Natural killer cell (primary cell): ENCODE results near the gene TRIM72. TPM values are rescaled to one million over a fixed set of nuclear protein-coding genes. Genes with fewer than 3 reads are reported as not detected.

Experiments
- ATAC-seq, 3 donors: fragments of 150-1000 bp in 2 of 3; fragments of 200-7000 bp in 1 of 3; cut with Tn5 transposase; 1 replicate in 1 of 3; 2 replicates in 2 of 3; pipeline ENCODE4 v1.10.0; 2021; ENCODE audit warnings: mild to moderate bottlenecking in 2 of 3, moderate library complexity in 2 of 3
- DNase-seq, 2 donors: peaks; one replicate each; pipeline versions ENCODE4 v3.0.0 to v3.0.0-alpha.2; 2013 to 2021; ENCODE audit warnings: mixed read lengths in 1 of 2
- H3K27ac ChIP-seq: one replicate; pipeline ENCODE4 v1.5.1; 2013; ENCODE audit warnings: mild to moderate bottlenecking, low read length
- H3K27me3 ChIP-seq: one replicate; pipeline ENCODE4 v1.6.1; 2013; ENCODE audit warnings: low read length; ENCODE audit not compliant: control insufficient read depth, insufficient read depth
- H3K36me3 ChIP-seq: one replicate; pipeline ENCODE4 v1.6.1; 2013; ENCODE audit warnings: low read length; ENCODE audit not compliant: control insufficient read depth, insufficient read depth
- H3K4me1 ChIP-seq: one replicate; pipeline ENCODE4 v1.6.1; 2013; ENCODE audit warnings: low read length; ENCODE audit not compliant: control insufficient read depth, insufficient read depth
- H3K4me3 ChIP-seq: one replicate; pipeline ENCODE4 v1.5.1; 2013; ENCODE audit warnings: low read length
- H3K9me3 ChIP-seq: one replicate; pipeline ENCODE4 v1.6.1; 2013; ENCODE audit warnings: low read length; ENCODE audit not compliant: control insufficient read depth, insufficient read depth
- H3K27ac Mint-ChIP-seq, 2 donors: one replicate each; pipeline ENCODE4 v1.8.0; 2022; ENCODE audit warnings: mild to moderate bottlenecking in 2 of 2, mixed read lengths in 2 of 2, moderate library complexity in 1 of 2
- H3K27me3 Mint-ChIP-seq, 2 donors: one replicate each; pipeline ENCODE4 v1.8.0; 2022; ENCODE audit warnings: low read depth in 2 of 2, mixed read lengths in 2 of 2
- H3K36me3 Mint-ChIP-seq: one replicate; pipeline ENCODE4 v1.8.0; 2022; ENCODE audit warnings: mixed read lengths
- H3K4me1 Mint-ChIP-seq, 2 donors: one replicate each; pipeline ENCODE4 v1.8.0; 2022; ENCODE audit warnings: mixed read lengths in 2 of 2
- H3K4me3 Mint-ChIP-seq: one replicate; pipeline ENCODE4 v1.8.0; 2022; ENCODE audit warnings: mild to moderate bottlenecking, moderate library complexity, mixed read lengths
- H3K9me3 Mint-ChIP-seq, 2 donors: one replicate each; pipeline ENCODE4 v1.8.0; 2022; ENCODE audit warnings: mixed read lengths in 2 of 2
- WGBS: methylation state at CpG from one replicate; pipeline ENCODE4 v1.1.7; 2013; ENCODE audit warnings: missing lambda C conversion rate; ENCODE audit not compliant: insufficient coverage; 5-methylcytosine and 5-hydroxymethylcytosine counted together
- intact Hi-C: fragments of 100-400 bp; cut with micrococcal nuclease; formaldehyde crosslinking; loops from one replicate; pipeline ENCODE4 v1.14.2; 2022
- total RNA-seq, 4 donors: library from RNA; stranded (reverse); fragments of 120-200 nt in 1 of 4; gene quantifications; one replicate each; pipeline versions ENCODE4 v1.2.3 to v1.2.4, GENCODE V29; 2013 to 2022
- TF ChIP-seq, protein P1 (sequence below): fragments of 200-600 bp; IDR thresholded peaks from one replicate; pipeline ENCODE4 v1.8.0; 2022; ENCODE audit warnings: antibody characterized with exemption

Gene TRIM72
- total RNA-seq, 3 donors from 2014 or later (not counting 1 experiment from before 2014, with no cell fraction given) = 0.05 to 0.07 TPM; not detected in 1

- Mint-ChIP-seq H3K36me3 (peaks cover 65% of the 10 kb centered on the region), H3K27me3 (no peaks in the 10 kb centered on the region), H3K9me3 (no peaks in the 10 kb centered on the region), H3K4me3 (peak overlapping the region; percentile 91), H3K4me1 (peaks cover 96 to 99% of the 10 kb centered on the region in 2 donors), H3K27ac (peak overlapping the region; percentile 80 to 94)
- Histone ChIP-seq H3K36me3 (peaks cover 98% of the 10 kb centered on the region), H3K27me3 (no peaks in the 10 kb centered on the region), H3K4me3 (no peak overlapping the region), H3K9me3 (no peaks in the 10 kb centered on the region), H3K4me1 (peaks cover 63% of the 10 kb centered on the region), H3K27ac (peak overlapping the region; percentile 48)
- ATAC-seq = no peak
- intact Hi-C loops = loop anchor here (5.0 to 10.0 kb wide), 3 partner anchors 72 to 528 kb away; partner anchors contain the start of gene KAT8
- WGBS = 88% methylated on average over 10 of the region's 10 CpGs
- peak in 1 of 2 donors; percentile 30 for DNase-seq
- TF ChIP-seq, protein P1, sequence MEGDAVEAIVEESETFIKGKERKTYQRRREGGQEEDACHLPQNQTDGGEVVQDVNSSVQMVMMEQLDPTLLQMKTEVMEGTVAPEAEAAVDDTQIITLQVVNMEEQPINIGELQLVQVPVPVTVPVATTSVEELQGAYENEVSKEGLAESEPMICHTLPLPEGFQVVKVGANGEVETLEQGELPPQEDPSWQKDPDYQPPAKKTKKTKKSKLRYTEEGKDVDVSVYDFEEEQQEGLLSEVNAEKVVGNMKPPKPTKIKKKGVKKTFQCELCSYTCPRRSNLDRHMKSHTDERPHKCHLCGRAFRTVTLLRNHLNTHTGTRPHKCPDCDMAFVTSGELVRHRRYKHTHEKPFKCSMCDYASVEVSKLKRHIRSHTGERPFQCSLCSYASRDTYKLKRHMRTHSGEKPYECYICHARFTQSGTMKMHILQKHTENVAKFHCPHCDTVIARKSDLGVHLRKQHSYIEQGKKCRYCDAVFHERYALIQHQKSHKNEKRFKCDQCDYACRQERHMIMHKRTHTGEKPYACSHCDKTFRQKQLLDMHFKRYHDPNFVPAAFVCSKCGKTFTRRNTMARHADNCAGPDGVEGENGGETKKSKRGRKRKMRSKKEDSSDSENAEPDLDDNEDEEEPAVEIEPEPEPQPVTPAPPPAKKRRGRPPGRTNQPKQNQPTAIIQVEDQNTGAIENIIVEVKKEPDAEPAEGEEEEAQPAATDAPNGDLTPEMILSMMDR = no peak
These were observed 26.8 kb upstream of the TRIM72 start for GRCh38 chr16:31186930-31187807.

DNA sequence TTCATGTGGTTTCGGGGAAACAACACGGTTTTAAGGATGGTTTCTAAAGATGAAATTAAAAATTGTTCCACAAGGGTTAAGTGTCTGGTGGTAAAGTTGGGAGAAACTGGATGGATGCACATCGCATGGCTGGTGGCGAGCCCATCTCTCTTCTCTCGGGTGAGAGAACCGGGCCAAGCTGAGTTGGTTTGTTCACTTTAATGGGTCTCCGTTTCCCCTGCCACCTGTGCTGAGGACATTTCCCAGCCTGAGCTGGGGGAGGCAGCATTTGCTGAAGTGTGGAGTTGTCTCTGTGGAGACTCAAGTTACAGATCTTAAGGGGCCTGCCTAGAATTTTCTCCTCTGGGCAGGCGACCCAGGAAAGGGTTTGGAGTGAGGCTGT lies 26.1 kb upstream of the TRIM72 start:
- H3K9me3 Mint-ChIP-seq = no peaks in the 10 kb centered on the region
- peak overlapping the region; percentile 91 for H3K4me3 Mint-ChIP-seq
- Histone ChIP-seq H3K27me3 (no peaks in the 10 kb centered on the region), H3K27ac (peak overlapping the region; percentile 48), H3K4me1 (peaks cover 57% of the 10 kb centered on the region), H3K36me3 (peaks cover 98% of the 10 kb centered on the region), H3K9me3 (no peaks in the 10 kb centered on the region), H3K4me3 (no peak overlapping the region)
- peaks cover 90 to 93% of the 10 kb centered on the region in 2 donors for H3K4me1 Mint-ChIP-seq
- DNase-seq (peak in 1 of 2 donors; percentile 21), ATAC-seq (no peak)
- intact Hi-C loops = loop anchor here (2.0 to 10.0 kb wide), 5 partner anchors 15 to 527 kb away; partner anchors contain the start of genes KAT8 and PYCARD
- H3K36me3 Mint-ChIP-seq = peaks cover 65% of the 10 kb centered on the region
- no peaks in the 10 kb centered on the region for H3K27me3 Mint-ChIP-seq
- peak overlapping the region; percentile 80 to 94 for H3K27ac Mint-ChIP-seq
- 86% methylated on average over 8 of the region's 8 CpGs for WGBS
- TF ChIP-seq, protein P1 = no peak

- Histone ChIP-seq H3K9me3 (no peaks in the 10 kb centered on the region), H3K4me1 (peaks cover 49% of the 10 kb centered on the region), H3K36me3 (peaks cover 98% of the 10 kb centered on the region), H3K27me3 (no peaks in the 10 kb centered on the region), H3K4me3 (no peak overlapping the region), H3K27ac (peak overlapping the region; percentile 48)
- Mint-ChIP-seq H3K27ac (peak overlapping the region; percentile 80 to 94), H3K4me3 (peak overlapping the region; percentile 91), H3K27me3 (no peaks in the 10 kb centered on the region), H3K4me1 (peaks cover 86 to 92% of the 10 kb centered on the region in 2 donors), H3K36me3 (peaks cover 65% of the 10 kb centered on the region), H3K9me3 (no peaks in the 10 kb centered on the region)
- TF ChIP-seq, protein P1 = no peak
- intact Hi-C loops = loop anchor here (2.0 to 10.0 kb wide), 5 partner anchors 14 to 526 kb away; partner anchors contain the start of genes KAT8 and PYCARD
- DNase-seq (peak in 1 of 2 donors; percentile 37), ATAC-seq (peak; percentile 58 to 72 (median 63))
- WGBS = 46% methylated on average over 3 of the region's 3 CpGs
These were observed 25.2 kb upstream of the TRIM72 start for GRCh38 chr16:31188450-31189411.
